ENCODE results near the gene KCP.
A peak's percentile ranks its signal among the peaks of the same experiment; 100 is the strongest.

GRCh38 chr7:128883622-128884448, 26.7 kb downstream of the KCP start:
- peak; percentile 97 for TF ChIP-seq CTCF (IDR thresholded peaks at IDR 0.05)
- TF ChIP-seq EZH2 (IDR thresholded peaks at IDR 0.05; ENCODE audit: borderline replicate concordance, insufficient read depth, low read depth, low read length, poor library complexity, severe bottlenecking) = no peak
